ENCODE data around the gene METTL9. TPM values are rescaled to one million over a fixed set of nuclear protein-coding genes. Genes with fewer than 3 reads are reported as not detected.

Gene METTL9
- total and polyA plus RNA-seq, 2 donors (not counting 1 experiment from before 2014, with no cell fraction given) = 124 to 163 TPM

DNA sequence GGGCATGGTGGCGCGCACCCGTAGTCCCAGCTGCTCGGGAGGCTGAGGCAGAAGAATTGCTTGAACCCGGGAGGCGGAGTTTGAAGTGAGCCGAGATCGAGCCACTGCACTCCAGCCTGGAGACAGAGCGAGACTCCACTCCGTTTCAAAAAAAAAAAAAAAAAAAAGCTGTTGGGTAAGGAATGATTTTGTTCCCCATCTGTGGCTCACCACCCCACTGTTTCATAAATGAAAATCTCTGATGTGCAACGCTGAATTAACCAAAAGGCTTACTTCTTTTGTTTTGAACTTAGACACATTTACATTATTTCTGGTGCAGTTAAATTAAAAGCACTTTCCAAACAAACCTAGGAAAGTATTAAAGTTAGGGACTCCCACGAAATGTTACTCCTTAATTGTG lies 1.2 kb upstream of the METTL9 start:
- no peak overlapping the region for H3K9ac ChIP-seq (ENCODE audit: insufficient read depth, low read length)
- TF ChIP-seq, protein P1, sequence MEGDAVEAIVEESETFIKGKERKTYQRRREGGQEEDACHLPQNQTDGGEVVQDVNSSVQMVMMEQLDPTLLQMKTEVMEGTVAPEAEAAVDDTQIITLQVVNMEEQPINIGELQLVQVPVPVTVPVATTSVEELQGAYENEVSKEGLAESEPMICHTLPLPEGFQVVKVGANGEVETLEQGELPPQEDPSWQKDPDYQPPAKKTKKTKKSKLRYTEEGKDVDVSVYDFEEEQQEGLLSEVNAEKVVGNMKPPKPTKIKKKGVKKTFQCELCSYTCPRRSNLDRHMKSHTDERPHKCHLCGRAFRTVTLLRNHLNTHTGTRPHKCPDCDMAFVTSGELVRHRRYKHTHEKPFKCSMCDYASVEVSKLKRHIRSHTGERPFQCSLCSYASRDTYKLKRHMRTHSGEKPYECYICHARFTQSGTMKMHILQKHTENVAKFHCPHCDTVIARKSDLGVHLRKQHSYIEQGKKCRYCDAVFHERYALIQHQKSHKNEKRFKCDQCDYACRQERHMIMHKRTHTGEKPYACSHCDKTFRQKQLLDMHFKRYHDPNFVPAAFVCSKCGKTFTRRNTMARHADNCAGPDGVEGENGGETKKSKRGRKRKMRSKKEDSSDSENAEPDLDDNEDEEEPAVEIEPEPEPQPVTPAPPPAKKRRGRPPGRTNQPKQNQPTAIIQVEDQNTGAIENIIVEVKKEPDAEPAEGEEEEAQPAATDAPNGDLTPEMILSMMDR (conservative IDR thresholded peaks at IDR 0.05 in 1 of 2, IDR thresholded peaks at IDR 0.05 in 1 of 2; ENCODE audit: low read depth in 1 of 2, low read length in 2 of 2) = no peak
- TF ChIP-seq EZH2 (IDR thresholded peaks at IDR 0.05; ENCODE audit: low read length, missing control alignments) = no peak

DNA sequence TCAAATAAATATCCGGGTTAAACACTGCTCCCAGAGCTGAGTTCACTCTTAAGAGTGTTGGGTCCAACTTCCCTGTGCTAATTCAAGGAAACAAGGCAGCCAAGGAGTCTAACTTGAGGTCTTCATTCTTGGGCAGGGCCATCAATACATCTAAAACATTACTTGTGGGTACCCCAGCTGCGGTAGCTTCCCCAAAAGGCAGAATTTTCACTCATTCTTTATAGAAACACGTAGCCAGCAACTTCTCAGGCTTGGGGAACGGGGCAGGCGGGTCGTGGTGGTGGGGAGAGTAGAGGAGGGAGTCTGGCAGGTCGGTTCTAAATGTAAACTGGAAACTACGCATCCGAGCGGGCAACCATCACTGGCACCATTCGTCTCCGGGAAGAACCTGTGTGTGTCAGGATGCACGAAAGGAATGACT lies 666 bp upstream of the METTL9 start:
- Histone ChIP-seq H3K4me2 (ENCODE audit: extremely low read depth, insufficient read depth, low read length) (peak overlapping the region; percentile 95), H3K9me3 (ENCODE audit: control insufficient read depth, insufficient read depth, low read depth, low read length) (no peaks in the 10 kb centered on the region), H3K9ac (ENCODE audit: insufficient read depth, low read length) (peak overlapping the region; percentile 89), H3K36me3 (ENCODE audit: control insufficient read depth, insufficient read depth, low read length) (no peaks in the 10 kb centered on the region), H3K4me3 (replicated peaks in 1 of 4; ENCODE audit: control extremely low read depth in 1 of 4, insufficient read depth in 1 of 4, low read depth in 3 of 4, low read length in 4 of 4) (peak overlapping the region; percentile 76 to 96 (median 87)), H2AFZ (ENCODE audit: low read length) (peak overlapping the region; percentile 100), H3K4me1 (ENCODE audit: control insufficient read depth, extremely low read depth, insufficient read depth, low read length) (peaks cover 7% of the 10 kb centered on the region), H4K20me1 (ENCODE audit: control insufficient read depth, extremely low read depth, insufficient read depth, low read length) (no peaks in the 10 kb centered on the region), H3K27me3 (ENCODE audit: control insufficient read depth, insufficient read depth, low read length) (no peaks in the 10 kb centered on the region), H3K27ac (ENCODE audit: insufficient read depth, low read length) (peak overlapping the region; percentile 90), H3K79me2 (ENCODE audit: control insufficient read depth, insufficient read depth, low read length) (peaks cover 38% of the 10 kb centered on the region)
- TF ChIP-seq, protein P1 (conservative IDR thresholded peaks at IDR 0.05 in 1 of 2, IDR thresholded peaks at IDR 0.05 in 1 of 2; ENCODE audit: low read depth in 1 of 2, low read length in 2 of 2) = no peak
- no peak for TF ChIP-seq EZH2 (IDR thresholded peaks at IDR 0.05; ENCODE audit: low read length, missing control alignments)
- DNase-seq (ENCODE audit: low read depth in 2 of 2) = no peak

More for the DNA sequence above, 1.2 kb upstream of the METTL9 start:
- Histone ChIP-seq H3K27ac (ENCODE audit: insufficient read depth, low read length) (no peak overlapping the region), H3K79me2 (ENCODE audit: control insufficient read depth, insufficient read depth, low read length) (peaks cover 33% of the 10 kb centered on the region), H3K27me3 (ENCODE audit: control insufficient read depth, insufficient read depth, low read length) (no peaks in the 10 kb centered on the region), H3K36me3 (ENCODE audit: control insufficient read depth, insufficient read depth, low read length) (no peaks in the 10 kb centered on the region), H2AFZ (ENCODE audit: low read length) (no peak overlapping the region), H3K4me3 (replicated peaks in 1 of 4; ENCODE audit: control extremely low read depth in 1 of 4, insufficient read depth in 1 of 4, low read depth in 3 of 4, low read length in 4 of 4) (peak overlapping the region in 1 of 4 experiments; percentile 76), H3K9me3 (ENCODE audit: control insufficient read depth, insufficient read depth, low read depth, low read length) (no peaks in the 10 kb centered on the region), H3K4me2 (ENCODE audit: extremely low read depth, insufficient read depth, low read length) (no peak overlapping the region), H4K20me1 (ENCODE audit: control insufficient read depth, extremely low read depth, insufficient read depth, low read length) (no peaks in the 10 kb centered on the region), H3K4me1 (ENCODE audit: control insufficient read depth, extremely low read depth, insufficient read depth, low read length) (peaks cover 7% of the 10 kb centered on the region)
- DNase-seq (ENCODE audit: low read depth in 2 of 2) = no peak

DNA sequence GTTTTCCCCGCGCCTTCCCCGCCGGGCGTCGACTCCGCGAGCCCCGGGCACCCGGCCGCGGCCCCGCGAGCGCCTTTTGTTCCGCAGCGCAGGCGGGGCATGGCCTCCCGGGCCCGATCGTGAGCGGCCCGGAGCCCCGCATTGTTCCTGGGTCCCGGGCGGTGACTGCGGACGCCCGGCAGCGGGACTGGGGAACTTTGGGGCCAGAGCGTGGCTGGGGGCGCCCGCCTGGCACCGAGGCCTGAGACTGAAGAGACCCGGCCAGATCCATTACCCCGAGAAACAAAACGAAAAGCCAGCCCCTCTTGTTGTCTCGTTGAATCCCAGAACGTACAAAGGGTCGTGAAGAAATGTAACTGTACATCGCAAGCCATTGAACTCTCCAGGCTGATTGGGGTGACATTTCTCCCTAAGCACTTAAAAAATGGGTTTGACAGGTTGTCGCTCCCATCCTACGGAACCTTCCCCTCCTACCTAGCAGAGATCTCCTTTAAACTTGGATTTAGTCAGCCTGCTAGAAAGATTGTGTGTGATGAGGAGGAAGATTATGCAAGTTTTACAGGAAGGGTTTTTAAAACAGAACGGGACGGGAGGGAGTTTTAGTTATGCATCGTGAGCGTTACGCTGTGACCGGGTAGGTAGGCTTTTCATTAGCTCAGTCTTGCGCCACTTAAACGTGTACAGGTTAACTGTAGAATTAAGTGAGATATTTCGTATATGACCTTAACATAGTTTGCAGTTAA lies 825 bp downstream of the METTL9 start:
- Histone ChIP-seq H3K4me1 (ENCODE audit: control insufficient read depth, extremely low read depth, insufficient read depth, low read length) (peaks cover 7% of the 10 kb centered on the region), H3K9me3 (ENCODE audit: control insufficient read depth, insufficient read depth, low read depth, low read length) (no peaks in the 10 kb centered on the region), H3K27ac (ENCODE audit: insufficient read depth, low read length) (peak overlapping the region; percentile 90), H3K36me3 (ENCODE audit: control insufficient read depth, insufficient read depth, low read length) (no peaks in the 10 kb centered on the region), H3K27me3 (ENCODE audit: control insufficient read depth, insufficient read depth, low read length) (no peaks in the 10 kb centered on the region), H3K4me3 (replicated peaks in 1 of 4; ENCODE audit: control extremely low read depth in 1 of 4, insufficient read depth in 1 of 4, low read depth in 3 of 4, low read length in 4 of 4) (peak overlapping the region; percentile 88 to 99 (median 93)), H3K79me2 (ENCODE audit: control insufficient read depth, insufficient read depth, low read length) (peaks cover 53% of the 10 kb centered on the region), H3K9ac (ENCODE audit: insufficient read depth, low read length) (peak overlapping the region; percentile 89), H3K4me2 (ENCODE audit: extremely low read depth, insufficient read depth, low read length) (peak overlapping the region; percentile 64), H4K20me1 (ENCODE audit: control insufficient read depth, extremely low read depth, insufficient read depth, low read length) (peaks cover 3% of the 10 kb centered on the region), H2AFZ (ENCODE audit: low read length) (peak overlapping the region; percentile 60)
- no peak for TF ChIP-seq EZH2 (IDR thresholded peaks at IDR 0.05; ENCODE audit: low read length, missing control alignments)
- TF ChIP-seq, protein P1 (conservative IDR thresholded peaks at IDR 0.05 in 1 of 2, IDR thresholded peaks at IDR 0.05 in 1 of 2; ENCODE audit: low read depth in 1 of 2, low read length in 2 of 2) = no peak
- DNase-seq (ENCODE audit: low read depth in 2 of 2) = peak; percentile 40 to 50

All from fibroblast of lung (primary cell).